Endothelial cell of umbilical vein (primary cell): ENCODE measurements around the gene MRPS16. TPM values are rescaled to one million over a fixed set of nuclear protein-coding genes. Genes with fewer than 3 reads are reported as not detected.

Source experiments
- Bru-seq: library from RNA; stranded (reverse); fragments of 400-500 nt; gene quantifications from one replicate; lab custom pipeline; 2021; lab: Mats Ljungman, UMichigan
- BruChase-seq, 2 experiments: library from RNA; stranded (reverse); fragments of 400-500 nt; gene quantifications; one replicate each; lab custom pipeline; 2021; lab: Mats Ljungman, UMichigan
- BruUV-seq: library from RNA; stranded (reverse); fragments of 400-500 nt; replicated peaks from 2 replicates; lab custom pipeline; 2021; lab: Mats Ljungman, UMichigan
- CTCF ChIA-PET: fragments of 300-600, 350-600 bp; sonication (Branson Sonifier 250); formaldehyde crosslinking; loops from one replicate; lab custom pipeline; 2021; ENCODE audit warnings: antibody characterized with exemption, inconsistent platforms; lab: Charles Lee
- POLR2A ChIA-PET: fragments of 300-600, 350-600 bp; sonication (Branson Sonifier 250); formaldehyde crosslinking; loops from one replicate; lab custom pipeline; 2021; ENCODE audit warnings: antibody characterized with exemption, inconsistent platforms; lab: Charles Lee
- DNase-seq: peaks from one replicate; pipeline ENCODE4 v3.0.0-alpha.2; 2011; ENCODE audit warnings: low read depth, low spot score
- FAIRE-seq: peaks from 2 replicates; lab custom pipeline; 2011; peaks lifted over from hg19 to GRCh38; lab: Jason Lieb, UNC
- H2AFZ ChIP-seq: 2 replicates; pipeline ENCODE4 v1.6.0; 2012; ENCODE audit warnings: low read depth, low read length, control low read depth, inconsistent platforms
- H3K27ac ChIP-seq: 2 replicates; pipeline ENCODE4 v1.5.1; 2011; ENCODE audit warnings: low read depth, mild to moderate bottlenecking, control low read depth, low read length, moderate library complexity; ENCODE audit not compliant: insufficient read depth
- H3K27me3 ChIP-seq, 2 experiments: 2 replicates each; pipeline versions ENCODE4 v1.6.0 to v1.6.1; 2011; ENCODE audit warnings: low read length in 2 of 2, mixed read lengths in 1 of 2; ENCODE audit not compliant: control insufficient read depth in 2 of 2, insufficient read depth in 2 of 2
- H3K36me3 ChIP-seq, 2 experiments: 2 replicates in 1 of 2; 3 replicates in 1 of 2; pipeline ENCODE4 v1.5.1; 2011; ENCODE audit warnings: low read length in 2 of 2, mild to moderate bottlenecking in 1 of 2, moderate library complexity in 1 of 2; ENCODE audit not compliant: control insufficient read depth in 2 of 2, insufficient read depth in 2 of 2; ENCODE audit errors: extremely low read depth in 1 of 2
- H3K4me1 ChIP-seq: 3 replicates; pipeline ENCODE4 v1.5.1; 2011; ENCODE audit warnings: mild to moderate bottlenecking, low read length; ENCODE audit not compliant: control insufficient read depth, insufficient read depth; ENCODE audit errors: extremely low read depth
- H3K4me2 ChIP-seq: 2 replicates; pipeline ENCODE4 v1.6.1; 2011; ENCODE audit warnings: low read length, control low read depth, mixed read lengths; ENCODE audit not compliant: insufficient read depth
- H3K4me3 ChIP-seq, 3 experiments: fragments of 200-600 bp in 1 of 3; sonication (generic), shearing (Covaris generic) in 1 of 3; replicated peaks in 1 of 3; 2 replicates each; pipeline ENCODE4 v1.5.1; 2011 to 2016; ENCODE audit warnings: control low read depth in 3 of 3, low read length in 3 of 3, mild to moderate bottlenecking in 2 of 3, inconsistent platforms in 1 of 3, low read depth in 1 of 3, moderate library complexity in 1 of 3; ENCODE audit not compliant: insufficient read depth in 1 of 3
- H3K79me2 ChIP-seq: 2 replicates; pipeline ENCODE4 v1.6.0; 2012; ENCODE audit warnings: low read length, inconsistent platforms; ENCODE audit not compliant: control insufficient read depth, insufficient read depth
- H3K9ac ChIP-seq: replicated peaks from 2 replicates; pipeline ENCODE3; 2011; ENCODE audit warnings: low read length, control low read depth; ENCODE audit not compliant: insufficient read depth; ENCODE audit errors: extremely low read depth
- H3K9me1 ChIP-seq: replicated peaks from 3 replicates; pipeline ENCODE4 v1.6.0; 2011; ENCODE audit warnings: mild to moderate bottlenecking, low read length; ENCODE audit not compliant: control insufficient read depth, insufficient read depth; ENCODE audit errors: extremely low read depth
- H3K9me3 ChIP-seq: replicated peaks from 2 replicates; pipeline ENCODE4 v1.5.1; 2012; ENCODE audit warnings: low read length, inconsistent platforms; ENCODE audit not compliant: control insufficient read depth, insufficient read depth
- H4K20me1 ChIP-seq: replicated peaks from 2 replicates; pipeline ENCODE3; 2011; ENCODE audit warnings: mild to moderate bottlenecking, low read length; ENCODE audit not compliant: control insufficient read depth, insufficient read depth; ENCODE audit errors: extremely low read depth
- CTCF ChIP-seq, 2 donors: IDR thresholded peaks; 1 replicate in 1 of 2; 2 replicates in 1 of 2; pipeline ENCODE4 v1.5.1; 2011; ENCODE audit warnings: low read length in 2 of 2, mild to moderate bottlenecking in 2 of 2, moderate library complexity in 2 of 2, control low read depth in 1 of 2, inconsistent platforms in 1 of 2, low read depth in 1 of 2; ENCODE audit not compliant: insufficient read depth in 1 of 2; ENCODE audit errors: extremely low read depth in 1 of 2
- EZH2 ChIP-seq: IDR thresholded peaks from 2 replicates; pipeline ENCODE4 v1.6.1; 2012; ENCODE audit warnings: borderline replicate concordance, low read depth, mild to moderate bottlenecking, moderate library complexity, low read length, inconsistent platforms; ENCODE audit not compliant: severe bottlenecking
- FOS ChIP-seq: IDR thresholded peaks from 2 replicates; pipeline ENCODE4 v1.6.1; 2011; ENCODE audit warnings: mild to moderate bottlenecking, low read length, moderate library complexity, borderline replicate concordance; ENCODE audit not compliant: insufficient read depth
- GATA2 ChIP-seq: IDR thresholded peaks from 2 replicates; pipeline ENCODE4 v1.7.0; 2011; ENCODE audit warnings: low read depth, mild to moderate bottlenecking, moderate library complexity, mixed read lengths, low read length; ENCODE audit not compliant: insufficient read length, insufficient read depth
- JUN ChIP-seq: IDR thresholded peaks from 2 replicates; pipeline ENCODE4 v1.6.1; 2011; ENCODE audit warnings: borderline replicate concordance, low read depth; ENCODE audit not compliant: insufficient read length, insufficient read depth
- MAX ChIP-seq: IDR thresholded peaks from 2 replicates; pipeline ENCODE4 v1.6.1; 2011; ENCODE audit not compliant: insufficient read depth, insufficient read length
- MYC ChIP-seq: IDR thresholded peaks from one replicate; pipeline ENCODE4 v1.6.1; 2011; ENCODE audit warnings: mild to moderate bottlenecking, low read depth, low read length
- POLR2A ChIP-seq: IDR thresholded peaks from 2 replicates; pipeline ENCODE4 v1.6.1; 2012; ENCODE audit warnings: low read depth, mild to moderate bottlenecking, control low read depth, low read length
- POLR2AphosphoS5 ChIP-seq: IDR thresholded peaks from 2 replicates; pipeline ENCODE4 v1.6.1; 2012; ENCODE audit warnings: low read depth, mild to moderate bottlenecking, control low read depth, low read length, moderate library complexity; ENCODE audit not compliant: insufficient read depth
- dilution Hi-C: fragments of 300-500 bp; cut with MboI; formaldehyde crosslinking; loops from one replicate; pipeline ENCODE4 v1.15.0; 2019; ENCODE audit warnings: low sequenced_read_pairs; ENCODE audit not compliant: extremely low pct_ligation_motif_present
- intact Hi-C: fragments of 100-400 bp; cut with micrococcal nuclease; formaldehyde crosslinking; loops from one replicate; pipeline ENCODE4 v1.10.0; 2022
- long read RNA-seq: library from polyadenylated mRNA; stranded (forward); transcript quantifications from one replicate; pipeline ENCODE4 v2.0.0, GENCODE V29; 2021
- polyA minus RNA-seq, 3 experiments: library from RNA; depleted of rRNA, polyadenylated mRNA; stranded (reverse); fragments of >200 nt; gene quantifications; 1 replicate in 1 of 3; 2 replicates in 2 of 3; pipeline ENCODE4 v1.2.3, GENCODE V29; 2011
- polyA plus RNA-seq, 4 experiments: library from polyadenylated mRNA; depleted of rRNA in 3 of 4; stranded (reverse) in 3 of 4; unstranded in 1 of 4; fragments of >200 nt; gene quantifications; 2 replicates each; pipeline versions ENCODE4 v1.2.1 to v1.2.3, GENCODE V29; 2011 to 2012; ENCODE audit warnings: missing spikeins in 1 of 4
- total RNA-seq: library from RNA; stranded (reverse); gene quantifications from 2 replicates; pipeline ENCODE4 v1.2.3, GENCODE V29; 2021

The MRPS16 gene
- total RNA-seq (86.0 and 94.5 TPM in 2 replicates), polyA plus RNA-seq (159 and 161 TPM in 2 replicates), polyA minus RNA-seq (61.2 and 67.2 TPM in 2 replicates), Bru-seq, nascent RNA (percentile 92 among the genes with signal in this experiment), BruChase-seq, experiment 1, labeled RNA remaining after a 6-hour chase (percentile 99 among the genes with signal in this experiment), BruChase-seq, experiment 2, labeled RNA remaining after a 2-hour chase (percentile 99 among the genes with signal in this experiment)
- 122 and 124 TPM in 2 replicates for polyA plus RNA-seq (2011; cell fraction: cytosol; rRNA removed)
- 53.5 and 58.5 TPM in 2 replicates for polyA plus RNA-seq (2011; cell fraction: nucleus; rRNA removed)
- polyA plus RNA-seq (2012): 91.8 and 103 TPM in 2 replicates
- polyA minus RNA-seq (2011; cell fraction: cytosol; rRNA and poly(A)+ RNA removed): 82.5 TPM
- polyA minus RNA-seq (2011; cell fraction: nucleus; rRNA and poly(A)+ RNA removed): 16.4 and 25.9 TPM in 2 replicates
- long read RNA-seq, transcript MRPS16-202 (3 exons, 2,634 nt): major isoform, 212 of 274 reads
- long read RNA-seq, transcript MRPS16-205 (3 exons, 2,580 nt): minor isoform, 12 of 274 reads
- long read RNA-seq, partial matches to known transcripts: 0 of 274 reads
- long read RNA-seq, other reads (novel, unspliced or antisense): 46 of 274 reads

GRCh38 chr10:73252445-73253224 is at the start of gene MRPS16:
TSS of gene MRPS16 (minus strand) at chr10:73252644. CDS start at chr10:73252482, 162 bp downstream.
- Histone ChIP-seq H3K4me2 (peak within 1 kb of the TSS; percentile 92), H4K20me1 (no peaks in the 10 kb centered on the region), H3K9me1 (no peaks in the 10 kb centered on the region), H3K4me3 (peak within 1 kb of the TSS; percentile 60 to 91 (median 83)), H2AFZ (peak within 1 kb of the TSS; percentile 40), H3K36me3 (peaks cover 2 to 6% of the 10 kb centered on the region in 2 experiments), H3K27ac (peak within 1 kb of the TSS; percentile 81), H3K9ac (peak within 1 kb of the TSS; percentile 96), H3K9me3 (no peaks in the 10 kb centered on the region), H3K4me1 (peaks cover 23% of the 10 kb centered on the region), H3K27me3 (no peaks in the 10 kb centered on the region), H3K79me2 (peaks cover 26% of the 10 kb centered on the region)
- dilution Hi-C loops (no loop called here), intact Hi-C loops (loop anchor here (5.0 kb wide), 1 partner anchor 105 kb away; the partner anchor contains the start of gene CFAP70)
- peak; percentile 95 for FAIRE-seq
- DNase-seq: peak; percentile 97
- TSS peak; percentile 73 for BruUV-seq
- ChIA-PET POLR2A (interaction anchor here (1.0 to 1.4 kb wide), 2 partner anchors 84 to 106 kb away, joined by 3 to 4 read pairs; partner anchors contain the start of genes CFAP70 and FAM149B1), CTCF (interaction anchor here (1.9 kb wide), 1 partner anchor 11 kb away, joined by 13 read pairs; no protein-coding TSS in a partner anchor)
- TF ChIP-seq MAX: no peak
- peak; percentile 88 for TF ChIP-seq POLR2A
- no peak for TF ChIP-seq JUN
- TF ChIP-seq CTCF (IDR thresholded peaks at IDR 0.05; ENCODE audit: extremely low read depth in 1 of 2, insufficient read depth in 1 of 2, low read depth in 1 of 2, low read length in 2 of 2): no peak
- peak; percentile 92 for TF ChIP-seq POLR2AphosphoS5
- TF ChIP-seq MYC: peak; percentile 81
- peak; percentile 81 for TF ChIP-seq FOS
- TF ChIP-seq GATA2: no peak
- TF ChIP-seq EZH2: no peak
